ENCODE measurements around the gene FOXN3.

DNA sequence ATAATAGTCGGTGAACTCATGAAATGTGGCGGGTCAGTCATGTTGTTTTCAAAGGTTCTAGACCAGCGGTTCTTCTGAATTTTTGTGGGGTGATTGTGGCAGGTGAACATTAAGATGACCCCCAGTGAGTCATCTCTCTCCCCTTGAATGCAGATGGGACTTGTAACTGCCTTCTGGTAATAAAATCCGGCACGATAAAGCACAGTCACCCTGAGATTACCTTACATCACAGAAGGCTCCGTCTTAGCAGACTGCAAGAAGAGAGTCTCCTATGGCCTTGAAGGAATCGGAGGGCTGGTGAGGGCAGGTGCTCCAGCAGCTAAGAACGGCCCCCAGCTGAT lies 189.6 kb downstream of the FOXN3 start:
- no peak for TF ChIP-seq POLR2A (IDR thresholded peaks at IDR 0.05)
- TF ChIP-seq, protein P1, sequence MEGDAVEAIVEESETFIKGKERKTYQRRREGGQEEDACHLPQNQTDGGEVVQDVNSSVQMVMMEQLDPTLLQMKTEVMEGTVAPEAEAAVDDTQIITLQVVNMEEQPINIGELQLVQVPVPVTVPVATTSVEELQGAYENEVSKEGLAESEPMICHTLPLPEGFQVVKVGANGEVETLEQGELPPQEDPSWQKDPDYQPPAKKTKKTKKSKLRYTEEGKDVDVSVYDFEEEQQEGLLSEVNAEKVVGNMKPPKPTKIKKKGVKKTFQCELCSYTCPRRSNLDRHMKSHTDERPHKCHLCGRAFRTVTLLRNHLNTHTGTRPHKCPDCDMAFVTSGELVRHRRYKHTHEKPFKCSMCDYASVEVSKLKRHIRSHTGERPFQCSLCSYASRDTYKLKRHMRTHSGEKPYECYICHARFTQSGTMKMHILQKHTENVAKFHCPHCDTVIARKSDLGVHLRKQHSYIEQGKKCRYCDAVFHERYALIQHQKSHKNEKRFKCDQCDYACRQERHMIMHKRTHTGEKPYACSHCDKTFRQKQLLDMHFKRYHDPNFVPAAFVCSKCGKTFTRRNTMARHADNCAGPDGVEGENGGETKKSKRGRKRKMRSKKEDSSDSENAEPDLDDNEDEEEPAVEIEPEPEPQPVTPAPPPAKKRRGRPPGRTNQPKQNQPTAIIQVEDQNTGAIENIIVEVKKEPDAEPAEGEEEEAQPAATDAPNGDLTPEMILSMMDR (IDR thresholded peaks at IDR 0.05) = no peak

Measured in ovary (tissue), 3 donors.